Central memory CD4-positive, alpha-beta T cell (primary cell): Measurements from ENCODE around the gene SIGLEC8.
"Not testable (repeated sequence)": the region's sequence is repeated elsewhere in the genome, so short reads cannot be mapped to it uniquely, and the experiment has no call there.

Source experiments
- DNase-seq: peaks from one replicate; pipeline ENCODE4 v3.0.0; 2022

The SIGLEC8 gene

DNA sequence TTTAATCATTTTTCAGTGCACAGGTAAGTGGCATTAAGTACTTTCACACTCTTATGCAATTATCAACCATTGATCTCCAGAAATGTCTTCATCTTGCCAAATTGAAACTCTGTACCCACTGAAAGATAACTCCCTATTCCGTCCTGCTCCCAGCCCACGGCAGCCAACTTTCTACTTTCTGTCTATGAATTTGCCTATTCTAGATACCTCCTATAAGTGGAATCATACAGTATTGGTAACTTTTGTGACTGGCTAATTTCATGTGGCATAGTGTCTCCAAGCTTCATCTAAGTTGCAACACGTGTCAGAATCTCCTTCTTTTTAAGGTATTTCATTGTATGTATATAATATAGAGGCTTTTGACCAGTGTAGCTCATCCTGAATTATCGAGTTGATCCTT, 14.4 kb upstream of the SIGLEC8 start:
- no peak for DNase-seq

DNA sequence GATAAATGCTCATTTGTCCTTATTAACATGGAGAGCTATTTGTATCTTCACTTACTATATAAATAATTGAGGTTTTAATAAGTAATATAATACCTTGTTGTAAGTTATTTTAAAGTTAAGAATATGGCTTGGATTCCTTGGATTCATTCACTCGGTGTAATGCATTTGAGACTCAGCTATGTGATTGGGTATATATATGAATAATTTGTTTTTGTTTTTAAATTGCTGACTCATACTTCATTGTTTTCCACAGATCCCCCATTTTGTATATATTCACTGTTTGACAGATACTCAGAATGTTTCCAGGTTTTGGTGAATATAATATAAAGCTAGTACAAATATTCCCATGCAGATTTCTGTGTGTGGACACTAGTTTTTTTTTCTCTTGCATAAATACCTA, 13.3 kb upstream of the SIGLEC8 start:
- no peak for DNase-seq

DNA sequence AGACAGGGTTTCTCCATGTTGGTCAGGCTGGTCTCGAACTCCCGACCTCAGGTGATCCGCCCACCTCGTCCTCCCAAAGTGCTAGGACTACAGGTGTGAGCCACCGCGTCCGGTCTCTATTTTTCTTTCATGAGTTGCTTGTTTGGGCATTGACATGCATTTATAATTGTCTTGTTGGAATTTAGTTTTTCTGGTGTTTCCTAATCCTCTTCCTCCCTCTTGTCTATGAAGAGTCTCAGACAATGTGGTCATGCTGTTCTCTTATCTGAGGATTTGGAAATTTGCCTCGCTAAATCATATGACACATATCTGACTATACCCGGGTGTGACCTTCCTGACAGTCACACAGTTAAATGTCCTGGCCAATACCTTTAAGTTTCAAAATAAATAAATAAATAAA, 12.7 kb upstream of the SIGLEC8 start:
- DNase-seq: no peak

DNA sequence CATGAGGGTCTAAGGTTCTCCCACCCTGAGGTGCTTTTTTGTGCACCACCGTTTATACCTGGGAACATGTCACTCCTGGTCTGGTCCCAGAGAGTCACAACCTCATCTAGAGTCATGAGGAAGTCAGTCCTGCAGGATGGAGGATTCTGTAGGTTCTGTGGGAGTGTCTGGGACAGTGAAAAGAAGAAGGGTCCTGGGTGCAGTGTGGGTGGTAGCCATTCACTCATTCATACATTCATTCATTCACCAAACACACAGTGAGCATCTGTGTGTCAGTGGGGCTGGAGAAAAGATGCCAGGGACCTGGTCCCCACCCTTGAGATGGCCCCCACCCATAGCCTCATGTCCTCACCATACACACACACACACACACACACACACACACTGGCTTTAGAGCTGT, 11.4 kb upstream of the SIGLEC8 start:
- DNase-seq: no peak

DNA sequence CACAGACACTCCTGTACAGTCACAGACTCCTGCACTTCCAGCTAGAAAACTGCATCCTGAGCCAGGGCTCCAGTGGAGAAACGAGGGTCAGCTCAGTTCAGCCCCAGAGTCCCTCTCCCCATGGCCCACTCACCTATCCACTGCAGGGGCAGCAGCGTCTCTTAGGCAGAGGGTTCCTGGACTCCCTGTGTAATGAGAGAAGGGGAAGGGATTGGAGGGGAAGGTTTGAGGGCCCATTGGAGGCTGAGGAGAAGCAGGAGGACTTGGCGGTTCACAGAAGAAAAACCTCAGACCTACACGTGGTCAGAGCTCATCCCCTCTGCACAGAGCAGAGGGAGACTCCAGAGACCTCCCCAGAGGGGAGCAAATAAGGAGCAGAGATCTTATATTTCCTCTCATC, 10.9 kb upstream of the SIGLEC8 start:
- DNase-seq: no peak

DNA sequence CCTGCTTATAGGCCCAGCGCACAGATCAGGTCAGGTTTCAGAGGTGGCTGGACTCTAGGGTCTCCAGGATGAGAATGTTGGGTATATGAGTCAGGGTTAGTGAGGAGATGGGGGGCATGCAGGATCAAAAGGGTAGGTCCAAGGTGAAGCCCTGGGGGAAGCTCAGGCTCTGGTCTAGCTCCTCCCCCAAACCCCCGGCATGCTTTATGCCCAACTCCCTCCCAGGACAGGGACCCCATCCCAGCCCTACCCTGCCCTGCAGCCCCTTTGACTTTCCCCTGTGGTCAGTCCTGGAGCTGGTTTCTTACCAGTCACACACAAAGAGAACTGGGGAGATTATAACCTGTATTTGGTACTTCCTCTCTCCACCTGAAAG, 10.3 kb upstream of the SIGLEC8 start:
- no peak for DNase-seq

DNA sequence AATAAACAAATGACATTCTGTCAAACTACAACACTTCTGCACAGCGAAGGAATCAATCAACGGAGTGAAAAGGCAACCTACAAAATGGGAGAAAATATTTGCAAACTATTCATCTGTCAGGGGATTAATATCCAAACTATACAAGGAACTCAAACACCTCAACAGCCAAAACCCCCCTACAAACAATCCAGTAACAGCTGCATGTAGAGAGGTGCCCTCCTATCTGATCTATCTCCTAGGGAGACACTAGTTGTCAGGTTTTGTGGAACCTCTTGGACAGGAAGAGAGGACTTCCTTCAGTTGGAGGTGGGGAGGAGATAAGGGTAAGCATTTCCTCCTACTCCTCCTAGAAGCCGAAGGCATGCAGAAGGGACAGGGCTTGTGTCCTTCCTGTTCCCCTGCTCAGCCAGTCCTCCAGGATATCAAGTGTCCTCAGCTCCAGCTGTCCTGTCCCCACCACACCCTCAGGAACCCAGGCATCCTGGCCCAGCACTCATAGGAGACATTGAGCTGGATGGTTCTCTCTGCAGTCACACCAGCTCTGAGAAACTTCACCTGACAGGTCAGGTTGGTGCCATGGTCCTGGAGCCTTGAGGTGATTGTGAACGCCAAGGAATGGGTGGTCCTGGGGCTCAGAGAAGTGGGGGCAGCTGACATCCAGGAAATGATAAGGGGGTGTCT, 9.8 kb upstream of the SIGLEC8 start:
- DNase-seq: no peak

DNA sequence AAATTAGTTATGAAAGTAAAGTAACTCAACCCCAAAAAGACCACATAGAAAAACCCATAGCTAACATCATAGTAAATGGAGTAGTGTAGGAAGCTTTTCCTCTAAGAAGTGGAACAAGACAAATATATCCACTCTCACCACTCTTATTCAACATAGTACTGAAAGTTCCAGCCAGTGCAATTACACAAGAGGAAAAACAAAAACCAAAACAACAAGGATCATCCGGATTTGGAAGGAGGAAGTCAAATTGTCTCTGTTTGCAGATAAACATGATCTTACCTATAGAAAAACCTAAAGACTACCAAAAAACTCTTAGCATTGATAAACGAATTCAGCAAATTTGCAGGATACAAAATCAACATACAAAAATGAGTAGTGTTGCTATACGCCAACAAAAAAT, 8.5 kb upstream of the SIGLEC8 start:
- DNase-seq: no peak

DNA sequence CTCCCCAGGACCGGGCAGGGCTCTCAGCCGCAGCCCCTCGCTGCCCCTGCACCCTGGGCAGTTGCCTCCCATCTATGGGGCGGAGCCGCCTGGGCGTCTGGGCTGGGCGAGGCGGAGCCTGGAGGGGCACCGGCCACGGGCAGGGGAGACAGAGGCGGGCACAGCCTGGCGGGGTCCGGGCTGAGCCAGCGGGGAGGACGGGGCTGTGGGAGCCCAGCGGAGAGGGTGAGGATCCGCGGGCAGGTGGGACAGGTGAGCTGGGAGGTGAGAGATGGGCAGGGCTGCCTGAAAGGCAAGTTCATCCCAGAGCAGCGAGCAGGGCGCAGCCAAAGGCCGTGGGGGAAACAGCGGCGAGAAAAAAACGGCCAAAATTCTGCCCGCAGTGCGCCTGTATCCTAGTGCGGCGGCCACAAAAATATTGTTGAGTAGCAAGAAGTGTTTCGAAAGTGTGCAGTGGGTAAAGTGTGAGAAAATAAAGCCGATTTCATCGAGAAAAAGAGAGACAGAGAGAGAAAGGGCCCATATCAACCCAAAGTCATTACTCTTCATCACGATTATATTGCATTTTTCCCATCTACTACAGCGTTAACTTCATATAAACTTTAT, 5.8 kb upstream of the SIGLEC8 start:
- not testable (repeated sequence) for DNase-seq

DNA sequence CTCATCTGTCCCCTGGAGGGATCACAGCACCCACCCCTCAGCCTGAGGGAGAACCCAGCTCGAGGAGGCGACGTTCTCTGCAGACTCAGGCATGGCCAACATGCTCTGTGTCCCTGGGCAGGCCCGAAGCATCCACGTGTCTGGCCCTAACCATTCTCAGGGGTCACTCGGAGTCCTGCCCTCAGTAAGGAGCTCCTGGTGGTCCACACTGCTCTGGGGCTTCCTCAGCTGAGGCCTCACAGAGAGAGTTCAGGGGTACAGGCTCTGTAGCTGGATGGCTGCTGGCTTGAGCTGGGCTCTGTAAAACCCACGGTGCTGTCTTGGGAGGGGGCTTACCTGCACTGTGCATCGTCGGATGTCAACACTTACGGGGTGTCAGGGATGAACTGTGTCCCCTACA, 4.4 kb upstream of the SIGLEC8 start:
- DNase-seq: no peak

DNA sequence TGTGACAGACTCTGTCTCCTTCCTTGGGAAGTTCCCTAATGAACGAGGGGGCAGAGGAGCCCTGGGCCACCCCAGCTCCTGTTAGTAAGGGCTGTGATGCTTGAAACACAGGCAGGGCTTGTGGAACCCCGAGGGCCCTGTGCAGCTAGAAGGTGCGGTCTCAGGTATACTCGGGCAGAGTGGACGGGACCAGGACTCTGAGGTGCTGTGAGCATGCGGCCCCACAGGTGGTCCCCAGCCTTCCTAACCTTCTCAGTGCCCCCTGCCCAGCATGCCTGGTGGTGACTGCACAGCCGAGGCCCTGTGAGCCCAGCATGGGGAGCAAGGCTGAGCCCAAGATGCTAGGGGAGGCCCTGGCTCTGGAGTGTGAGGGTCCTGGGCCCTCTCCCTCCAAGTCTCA, 4.0 kb upstream of the SIGLEC8 start:
- DNase-seq: no peak

DNA sequence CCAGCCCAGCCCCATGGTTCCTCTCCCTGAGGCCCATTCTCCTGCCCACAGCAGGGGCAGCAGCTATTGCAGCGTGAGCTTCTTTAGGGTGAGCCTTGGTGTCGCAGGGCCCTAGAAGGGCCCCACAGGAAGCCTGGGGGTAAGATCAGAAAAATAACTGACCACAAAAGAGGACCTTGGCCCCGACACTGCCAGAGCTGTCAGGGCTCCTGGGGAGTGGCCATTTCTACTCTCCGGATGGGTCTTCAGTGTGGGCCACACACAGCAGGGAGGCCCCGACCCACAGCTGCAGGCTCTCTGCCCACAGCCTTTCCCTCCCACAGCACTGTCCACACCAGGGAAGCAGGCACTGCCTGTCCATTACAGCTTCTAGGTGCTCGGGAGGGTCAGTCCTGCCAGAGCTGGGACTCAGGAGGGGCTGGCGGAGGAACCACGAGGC, 3.5 kb upstream of the SIGLEC8 start:
- DNase-seq: no peak

DNA sequence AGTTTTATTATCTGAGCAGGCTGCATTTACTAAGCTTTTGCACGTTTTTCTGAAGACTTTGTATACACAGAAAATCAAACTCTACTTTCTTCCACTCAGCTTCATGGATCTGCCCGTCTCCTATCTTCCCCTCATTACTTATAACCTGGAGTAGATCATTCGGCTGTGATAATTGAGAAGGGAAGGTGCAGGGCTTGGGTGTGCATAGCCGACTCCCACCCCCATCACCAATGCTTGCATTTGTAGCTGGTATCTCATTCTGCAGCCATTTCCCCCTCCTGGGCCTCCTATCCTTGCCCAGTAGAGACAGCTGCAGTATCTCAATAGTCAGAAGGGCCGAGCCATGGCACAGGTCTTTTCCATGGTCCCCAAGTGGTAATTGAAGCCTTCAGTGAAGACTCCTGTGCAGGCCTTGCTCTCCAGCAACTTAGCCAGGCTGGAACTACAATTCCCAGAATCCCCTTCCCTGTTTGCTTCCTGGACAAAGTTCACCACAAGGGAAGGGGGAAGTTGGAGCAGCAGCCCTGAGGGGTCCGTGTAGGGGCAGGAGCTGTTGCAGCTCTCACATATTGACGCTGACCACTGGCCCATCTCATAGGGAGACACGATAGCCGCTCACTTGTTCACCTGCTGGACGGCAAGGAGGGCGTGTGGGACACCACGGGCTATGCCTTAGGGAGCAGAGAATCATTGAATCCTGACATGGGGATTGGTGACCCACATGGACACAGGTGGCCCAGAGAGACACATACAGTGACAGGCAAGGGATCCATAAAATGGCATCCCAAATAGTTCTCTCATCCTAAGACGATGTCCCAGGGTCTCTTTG, 2.1 kb upstream of the SIGLEC8 start:
- DNase-seq: no peak

DNA sequence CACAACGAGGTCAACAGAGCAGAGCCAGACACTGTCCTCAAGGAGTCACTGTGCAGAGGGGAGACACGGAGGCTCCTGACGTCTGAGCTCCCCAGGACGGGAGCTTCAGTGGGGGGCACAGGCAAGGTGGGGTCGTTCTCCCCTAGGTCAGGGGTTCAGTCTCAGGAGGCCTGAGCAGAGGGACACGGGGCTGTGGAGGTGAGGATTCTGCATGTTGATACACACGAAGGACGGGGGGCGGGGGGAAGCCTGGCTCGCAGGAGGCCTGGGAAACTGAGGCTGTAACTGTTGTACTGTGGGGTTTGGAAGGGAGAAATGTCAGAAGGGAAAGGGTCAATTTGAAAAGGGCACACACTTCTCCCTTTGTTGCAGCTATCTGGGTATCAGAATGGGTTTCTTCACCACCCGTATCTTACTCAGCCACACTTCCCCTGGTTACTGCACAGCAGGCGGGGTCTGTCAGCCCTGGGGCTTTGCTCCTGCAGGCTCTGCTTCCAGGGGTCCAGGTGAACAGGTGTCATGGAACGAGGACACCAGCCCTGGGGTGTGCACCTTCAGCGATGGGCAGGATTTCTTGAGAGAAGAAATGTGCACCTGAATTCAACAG, 748 bp upstream of the SIGLEC8 start:
- DNase-seq: no peak

DNA sequence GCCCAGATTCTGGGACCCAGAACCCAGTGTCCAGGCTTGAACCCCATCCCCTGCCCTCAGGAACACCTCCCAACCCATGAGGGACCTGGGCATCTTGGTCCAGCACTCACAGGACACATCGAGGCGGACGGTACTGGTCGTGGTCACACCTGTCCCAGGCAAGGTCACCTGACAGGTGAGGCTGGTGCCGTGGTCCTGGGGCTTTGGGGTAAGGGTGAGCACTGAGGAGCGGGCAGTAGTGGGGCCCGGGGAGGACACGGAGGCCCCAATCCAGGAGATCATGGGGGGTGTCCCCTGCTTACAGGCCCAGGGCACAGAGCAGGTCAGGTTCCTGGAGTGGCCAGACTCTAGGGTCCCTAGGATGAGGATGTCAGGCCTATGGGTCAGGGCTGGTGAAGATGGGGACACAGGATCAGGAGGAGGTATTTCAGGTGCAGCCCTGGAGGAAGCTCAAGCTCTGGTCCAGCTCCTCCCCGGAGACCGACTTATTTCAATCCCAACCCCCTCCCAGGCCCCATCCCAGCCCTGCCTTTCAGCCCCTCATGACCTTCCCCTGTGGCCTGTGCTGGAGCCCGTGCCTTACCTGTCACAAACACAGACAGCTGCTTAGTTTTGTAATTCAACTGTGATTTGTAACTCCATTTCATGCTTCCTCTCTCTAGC, 772 bp downstream of the SIGLEC8 start:
- no peak for DNase-seq

DNA sequence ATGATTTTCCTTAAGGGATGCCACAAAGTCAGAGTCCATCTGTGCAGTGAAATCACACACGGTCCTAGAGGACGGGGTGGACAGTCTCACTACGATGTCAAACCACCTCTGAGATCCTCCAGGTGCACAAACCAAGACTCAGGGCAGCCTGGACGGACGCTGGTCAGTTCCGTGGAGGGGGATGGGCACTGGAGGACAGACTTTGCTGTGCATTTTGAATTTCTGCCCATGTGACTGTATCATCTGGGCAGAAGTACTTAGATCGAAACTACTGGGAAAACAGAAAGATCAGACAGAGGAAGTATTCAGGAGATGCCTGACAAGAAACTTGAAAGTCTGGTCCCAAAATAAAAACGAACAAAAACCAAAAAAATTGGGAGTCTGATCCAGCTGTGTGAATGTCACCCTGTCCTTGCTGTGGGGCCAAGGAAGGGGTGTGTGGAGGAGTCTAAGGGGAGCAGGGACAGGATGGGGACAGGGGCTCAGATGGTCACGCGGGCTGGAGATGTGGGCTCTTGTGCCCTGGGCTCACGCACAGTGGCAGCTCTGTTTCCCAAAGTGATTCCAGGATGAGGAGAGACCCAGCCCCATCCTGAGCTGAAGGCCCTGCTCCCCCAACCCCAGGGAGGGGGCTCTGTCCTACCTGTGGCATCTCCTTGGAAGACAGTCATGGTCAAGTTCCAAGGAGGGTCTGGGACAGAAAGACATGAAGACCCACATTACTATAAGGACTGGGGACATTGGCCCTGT, 1.5 kb downstream of the SIGLEC8 start:
- DNase-seq: no peak

DNA sequence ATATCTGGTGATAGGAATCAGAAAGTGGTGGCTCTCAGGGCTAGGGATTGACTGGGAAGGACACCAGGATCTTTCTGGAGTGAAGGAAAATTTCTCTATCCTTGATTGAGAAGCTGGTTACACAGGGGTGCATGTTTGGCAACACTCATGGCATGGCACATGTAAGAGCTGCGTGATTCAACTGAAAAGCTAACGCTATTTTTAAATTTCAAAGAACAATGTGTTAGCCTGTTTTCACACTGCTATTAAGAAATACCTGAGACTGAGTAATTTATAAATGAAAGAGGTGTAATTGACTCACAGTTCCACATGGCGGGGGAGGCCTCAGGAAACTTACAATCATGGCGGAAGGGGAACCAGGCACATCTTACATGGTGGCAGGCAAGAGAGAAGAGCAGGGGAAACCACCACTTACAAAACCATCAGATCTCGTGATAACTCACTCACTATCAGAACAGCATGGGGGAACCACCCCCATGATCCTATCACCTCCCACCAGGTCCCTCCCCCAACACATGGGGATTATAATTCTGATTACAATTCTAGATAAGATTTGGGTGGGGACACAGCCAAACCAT, 7.4 kb downstream of the SIGLEC8 start:
- no peak for DNase-seq

DNA sequence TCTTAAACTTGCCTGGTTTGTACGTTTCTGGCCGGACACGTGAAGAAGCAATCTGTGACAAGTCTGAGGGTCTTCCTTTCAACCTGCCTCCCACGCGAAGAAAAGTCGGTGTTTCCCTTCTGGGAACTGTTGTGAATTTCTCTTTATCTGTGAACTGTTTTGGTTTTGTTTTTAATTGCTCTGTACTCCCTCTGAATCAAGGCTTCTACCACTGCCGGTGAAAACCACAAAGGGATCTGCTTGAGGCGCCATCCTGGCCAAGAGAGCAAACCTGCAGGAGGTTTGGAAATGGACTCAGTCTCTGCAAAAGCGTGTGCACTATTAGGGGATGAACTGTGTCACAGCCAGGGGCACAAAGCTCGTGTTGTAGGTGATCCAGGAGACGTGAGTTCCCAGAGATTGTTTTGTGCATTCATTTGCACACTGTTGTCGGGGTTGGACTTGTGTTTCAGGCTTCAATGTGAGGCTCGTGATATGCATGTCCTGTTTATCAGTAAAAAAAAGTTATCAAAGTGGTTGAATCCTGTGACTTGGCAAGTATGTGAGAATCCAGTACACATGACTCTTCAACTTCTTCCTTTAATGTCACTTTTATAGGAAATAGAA, 9.7 kb downstream of the SIGLEC8 start:
- no peak for DNase-seq

DNA sequence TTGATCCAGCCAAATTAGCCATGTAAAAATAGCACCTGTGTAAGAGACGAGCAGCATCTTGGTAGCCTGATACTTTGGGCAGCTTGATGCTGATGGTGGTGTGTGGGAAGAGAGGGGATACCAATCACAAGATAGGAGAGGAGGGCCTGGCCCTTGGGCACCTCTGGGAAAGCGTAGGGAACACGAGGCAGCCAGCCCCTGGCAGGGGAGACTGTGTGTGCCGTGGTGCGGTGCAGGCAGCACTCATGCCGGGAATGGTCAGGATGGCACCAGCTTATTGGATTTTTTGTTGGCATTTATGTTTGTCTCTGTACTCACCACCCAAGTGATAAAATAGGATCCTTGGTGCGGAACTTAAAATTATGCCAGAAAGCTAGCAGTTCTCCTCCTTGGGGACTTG, 10.2 kb downstream of the SIGLEC8 start:
- DNase-seq: no peak

DNA sequence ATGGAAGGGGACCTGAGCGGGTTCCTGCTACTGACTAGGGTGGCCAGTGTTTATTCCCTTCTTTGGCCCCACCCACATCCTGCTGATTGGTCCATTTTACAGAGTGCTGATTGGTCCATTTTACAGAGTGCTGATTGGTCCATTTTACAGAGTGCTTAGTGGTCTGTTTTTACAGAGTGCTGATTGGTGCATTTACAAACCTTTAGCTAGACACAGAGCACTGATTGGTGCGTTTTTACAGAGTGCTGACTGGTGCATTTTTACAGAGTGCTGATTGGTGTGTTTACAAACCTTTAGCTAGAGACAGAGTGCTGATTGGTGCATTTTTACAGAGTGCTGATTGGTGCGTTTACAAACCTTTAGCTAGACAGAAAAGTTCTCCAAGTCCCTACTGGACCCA, 10.7 kb downstream of the SIGLEC8 start:
- not testable (repeated sequence) for DNase-seq
